ENCODE results near the gene CLIP2.

DNA sequence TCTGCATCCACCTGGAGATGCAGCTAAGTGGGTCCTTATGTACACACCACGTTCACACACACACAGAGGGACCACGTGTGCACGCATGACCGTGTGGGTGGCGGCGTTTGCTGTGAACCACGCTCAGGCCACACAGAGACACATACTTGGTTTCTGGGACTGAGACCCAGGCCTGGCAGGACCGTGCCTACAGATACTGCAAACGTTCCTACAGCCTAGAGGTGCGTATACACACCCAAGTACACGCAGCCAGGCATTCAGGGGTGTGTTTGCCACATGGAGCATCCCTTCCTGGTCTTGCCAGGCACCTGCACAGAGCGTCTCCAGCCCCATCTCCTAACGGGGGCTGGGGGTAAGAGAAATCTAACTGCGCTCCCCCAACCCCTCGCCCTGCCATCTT lies 115.5 kb downstream of the CLIP2 start:
- no peak for TF ChIP-seq ZC3H10 (CRISPR knock-in tag; IDR thresholded peaks at IDR 0.05)
- TF ChIP-seq, protein P1, sequence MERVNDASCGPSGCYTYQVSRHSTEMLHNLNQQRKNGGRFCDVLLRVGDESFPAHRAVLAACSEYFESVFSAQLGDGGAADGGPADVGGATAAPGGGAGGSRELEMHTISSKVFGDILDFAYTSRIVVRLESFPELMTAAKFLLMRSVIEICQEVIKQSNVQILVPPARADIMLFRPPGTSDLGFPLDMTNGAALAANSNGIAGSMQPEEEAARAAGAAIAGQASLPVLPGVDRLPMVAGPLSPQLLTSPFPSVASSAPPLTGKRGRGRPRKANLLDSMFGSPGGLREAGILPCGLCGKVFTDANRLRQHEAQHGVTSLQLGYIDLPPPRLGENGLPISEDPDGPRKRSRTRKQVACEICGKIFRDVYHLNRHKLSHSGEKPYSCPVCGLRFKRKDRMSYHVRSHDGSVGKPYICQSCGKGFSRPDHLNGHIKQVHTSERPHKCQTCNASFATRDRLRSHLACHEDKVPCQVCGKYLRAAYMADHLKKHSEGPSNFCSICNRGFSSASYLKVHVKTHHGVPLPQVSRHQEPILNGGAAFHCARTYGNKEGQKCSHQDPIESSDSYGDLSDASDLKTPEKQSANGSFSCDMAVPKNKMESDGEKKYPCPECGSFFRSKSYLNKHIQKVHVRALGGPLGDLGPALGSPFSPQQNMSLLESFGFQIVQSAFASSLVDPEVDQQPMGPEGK (CRISPR knock-in tag; IDR thresholded peaks at IDR 0.05; ENCODE audit: borderline replicate concordance), result no peak

Data from SK-N-SH treated with all-trans-retinoic acid at 6 μM for 48 hours (cell line).